ENCODE results near the gene ISY1. TPM values are rescaled to one million over a fixed set of nuclear protein-coding genes. Genes with fewer than 3 reads are reported as not detected.

The ISY1 gene
- total and polyA plus RNA-seq, 9 donors, result 13.1 to 45.3 (median 28.8) TPM

GRCh38 chr3:129121792-129122411 is 39.0 kb downstream of the ISY1 start, which contains the start of gene RAB43:
TSS of gene RAB43 (minus strand) at chr3:129121804. CDS start at chr3:129121489, 315 bp downstream.
- Histone ChIP-seq H3K36me3 (no peaks in the 10 kb centered on the region), H3K9me3 (no peaks in the 10 kb centered on the region), H3K4me3 (peak within 1 kb of the TSS; percentile 83), H3K27me3 (no peaks in the 10 kb centered on the region), H3K27ac (peak within 1 kb of the TSS; percentile 90 to 95), H3K4me1 (ENCODE audit: insufficient read depth) (peaks cover 11% of the 10 kb centered on the region)
- intact Hi-C loops (cut with DNase I), result loop anchor here in 1 of 4 donors (2.0 kb wide), 1 partner anchor 61 kb away; the partner anchor contains the start of gene CNBP
- TF ChIP-seq EP300 (IDR thresholded peaks at IDR 0.05), result no peak
- no peak for TF ChIP-seq CTCF (IDR thresholded peaks at IDR 0.05)
- no peak for TF ChIP-seq POLR2A (IDR thresholded peaks at IDR 0.05)
- peak; percentile 92 to 96 (median 94) for DNase-seq
- 2 to 3% (median 2%) methylated on average over 44 to 60 of the region's 60 CpGs for WGBS, 3 donors

- Histone ChIP-seq H3K36me3 (no peaks in the 10 kb centered on the region), H3K4me1 (ENCODE audit: insufficient read depth) (peaks cover 11% of the 10 kb centered on the region), H3K27ac (peak overlapping the region; percentile 90 to 95), H3K4me3 (peak overlapping the region; percentile 83), H3K27me3 (no peaks in the 10 kb centered on the region), H3K9me3 (no peaks in the 10 kb centered on the region)
- 0 to 1% (median 1%) methylated on average over 48 to 80 of the region's 80 CpGs for WGBS, 3 donors
- intact Hi-C loops (cut with DNase I), result loop anchor here in 1 of 4 donors (2.0 kb wide), 1 partner anchor 62 kb away; the partner anchor contains the start of gene CNBP
- TF ChIP-seq CTCF (IDR thresholded peaks at IDR 0.05), result no peak
- TF ChIP-seq EP300 (IDR thresholded peaks at IDR 0.05), result no peak
- TF ChIP-seq POLR2A (IDR thresholded peaks at IDR 0.05), result no peak
- DNase-seq, result peak in 2 of 5 donors; percentile 66 to 71
Observed at GRCh38 chr3:129121016-129121791, 39.7 kb downstream of the ISY1 start.

GRCh38 chr3:129120254-129121004 is 40.4 kb downstream of the ISY1 start:
- H3K27me3 ChIP-seq, result no peaks in the 10 kb centered on the region
- TF ChIP-seq EP300 (IDR thresholded peaks at IDR 0.05) (no peak), POLR2A (IDR thresholded peaks at IDR 0.05) (peak; percentile 18), CTCF (IDR thresholded peaks at IDR 0.05) (peak in 2 of 3 donors; percentile 38 to 41)
- H3K9me3 ChIP-seq, result no peaks in the 10 kb centered on the region
- H3K4me1 ChIP-seq (ENCODE audit: insufficient read depth), result peaks cover 11% of the 10 kb centered on the region
- peak; percentile 84 to 90 (median 88) for DNase-seq
- H3K4me3 ChIP-seq, result peak overlapping the region; percentile 83
- peak overlapping the region; percentile 90 to 95 for H3K27ac ChIP-seq
- H3K36me3 ChIP-seq, result no peaks in the 10 kb centered on the region
- WGBS, 3 donors, result 0 to 2% (median 1%) methylated on average over 17 to 18 of the region's 18 CpGs
- intact Hi-C loops (cut with DNase I), result loop anchor here in 1 of 4 donors (2.0 kb wide), 1 partner anchor 62 kb away; the partner anchor contains the start of gene CNBP
